CD8-positive, alpha-beta memory T cell (primary cell): ENCODE data around the gene KCNK2. TPM values are rescaled to one million over a fixed set of nuclear protein-coding genes. Genes with fewer than 3 reads are reported as not detected.

ENCODE experiments used
- CTCF ChIA-PET: fragments of 350-600 bp; sonication (Branson Sonifier 250); formaldehyde crosslinking; loops from one replicate; lab custom pipeline; 2021; ENCODE audit warnings: antibody characterized with exemption; lab: Charles Lee
- POLR2A ChIA-PET: fragments of 350-600 bp; sonication (Branson Sonifier 250); formaldehyde crosslinking; loops from one replicate; lab custom pipeline; 2021; ENCODE audit warnings: antibody characterized with exemption; lab: Charles Lee
- DNase-seq, 5 donors: peaks; one replicate each; pipeline versions ENCODE4 v3.0.0 to v3.0.0-alpha.2; 2020 to 2022; ENCODE audit warnings: mixed read lengths in 1 of 5
- H3K27ac ChIP-seq: one replicate; pipeline ENCODE4 v1.7.0; 2013; ENCODE audit warnings: low read depth, mild to moderate bottlenecking, low read length, moderate library complexity
- H3K27me3 ChIP-seq: 2 replicates; pipeline ENCODE4 v1.7.0; 2013; ENCODE audit warnings: low read length, mild to moderate bottlenecking; ENCODE audit not compliant: insufficient read depth, poor library complexity, severe bottlenecking
- H3K36me3 ChIP-seq: 2 replicates; pipeline ENCODE4 v1.7.0; 2013; ENCODE audit warnings: mild to moderate bottlenecking, low read length, moderate library complexity; ENCODE audit not compliant: insufficient read depth
- H3K4me1 ChIP-seq: 2 replicates; pipeline ENCODE4 v1.7.0; 2013; ENCODE audit warnings: mild to moderate bottlenecking, low read length, moderate library complexity; ENCODE audit not compliant: insufficient read depth
- H3K4me3 ChIP-seq: 2 replicates; pipeline ENCODE4 v1.7.0; 2013; ENCODE audit warnings: mild to moderate bottlenecking, low read length
- H3K9me3 ChIP-seq: 2 replicates; pipeline ENCODE4 v1.7.0; 2013; ENCODE audit warnings: mild to moderate bottlenecking, low read length
- H3K27ac Mint-ChIP-seq, 8 donors: one replicate each; pipeline ENCODE4 v1.8.0; 2020 to 2021; ENCODE audit warnings: mixed read lengths in 8 of 8, mild to moderate bottlenecking in 6 of 8, inconsistent platforms in 3 of 8, moderate library complexity in 3 of 8
- H3K27me3 Mint-ChIP-seq, 2 donors: one replicate each; pipeline ENCODE4 v1.8.0; 2020 to 2021; ENCODE audit warnings: mixed read lengths in 2 of 2, mild to moderate bottlenecking in 1 of 2, moderate library complexity in 1 of 2
- H3K36me3 Mint-ChIP-seq, 3 donors: one replicate each; pipeline ENCODE4 v1.8.0; 2020 to 2021; ENCODE audit warnings: mixed read lengths in 3 of 3, inconsistent platforms in 1 of 3, mild to moderate bottlenecking in 1 of 3
- H3K4me1 Mint-ChIP-seq, 3 donors: one replicate each; pipeline ENCODE4 v1.8.0; 2020 to 2021; ENCODE audit warnings: mixed read lengths in 3 of 3, inconsistent platforms in 1 of 3, mild to moderate bottlenecking in 1 of 3
- H3K4me3 Mint-ChIP-seq, 7 donors: one replicate each; pipeline ENCODE4 v1.8.0; 2020 to 2021; ENCODE audit warnings: mixed read lengths in 7 of 7, mild to moderate bottlenecking in 6 of 7, moderate library complexity in 4 of 7, inconsistent platforms in 2 of 7
- H3K9me3 Mint-ChIP-seq, 5 donors: one replicate each; pipeline ENCODE4 v1.8.0; 2020 to 2022; ENCODE audit warnings: mixed read lengths in 5 of 5, mild to moderate bottlenecking in 3 of 5, moderate library complexity in 2 of 5, inconsistent platforms in 1 of 5
- polyA plus RNA-seq: library from polyadenylated mRNA; unstranded; fragments of 300-500 nt; fragmentation: Illumina TruSeq; gene quantifications from one replicate; pipeline ENCODE4 v1.2.3, GENCODE V29; 2021
- total RNA-seq, 2 experiments: library from RNA; stranded (reverse); gene quantifications; one replicate each; pipeline ENCODE4 v1.2.3, GENCODE V29; 2021

Gene KCNK2
- total and polyA plus RNA-seq, 3 experiments from 2014 or later: not detected

- Mint-ChIP-seq H3K27ac (no peak overlapping the region), H3K36me3 (no peaks in the 10 kb centered on the region), H3K27me3 (no peaks in the 10 kb centered on the region), H3K4me3 (no peak overlapping the region), H3K4me1 (no peaks in the 10 kb centered on the region), H3K9me3 (peaks cover 0 to 15% (median 4%) of the 10 kb centered on the region in 5 donors)
- ChIA-PET CTCF (no interaction called here), POLR2A (no interaction called here)
- H3K36me3 ChIP-seq: no peaks in the 10 kb centered on the region
- H3K27ac ChIP-seq: no peak overlapping the region
- no peaks in the 10 kb centered on the region for H3K4me1 ChIP-seq
- DNase-seq: no peak
- H3K27me3 ChIP-seq: no peaks in the 10 kb centered on the region
- H3K4me3 ChIP-seq: no peak overlapping the region
- no peaks in the 10 kb centered on the region for H3K9me3 ChIP-seq
Measured at GRCh38 chr1:215054266-215054665, 28.3 kb upstream of the KCNK2 start.

- no peaks in the 10 kb centered on the region for H3K36me3 ChIP-seq
- H3K36me3 Mint-ChIP-seq: no peaks in the 10 kb centered on the region
- CTCF ChIA-PET: no interaction called here
- no peak overlapping the region for H3K27ac ChIP-seq
- no peak overlapping the region for H3K4me3 Mint-ChIP-seq
- H3K27me3 ChIP-seq: no peaks in the 10 kb centered on the region
- no peak overlapping the region for H3K4me3 ChIP-seq
- no peaks in the 10 kb centered on the region for H3K4me1 Mint-ChIP-seq
- no peaks in the 10 kb centered on the region for H3K27me3 Mint-ChIP-seq
- no peaks in the 10 kb centered on the region for H3K9me3 ChIP-seq
- no peak for DNase-seq
- H3K27ac Mint-ChIP-seq: no peak overlapping the region
- H3K4me1 ChIP-seq: no peaks in the 10 kb centered on the region
- H3K9me3 Mint-ChIP-seq: peaks cover 0 to 10% (median 4%) of the 10 kb centered on the region in 5 donors
- POLR2A ChIA-PET: no interaction called here
Measured at GRCh38 chr1:215055281-215055935, 27.1 kb upstream of the KCNK2 start.

- no peaks in the 10 kb centered on the region for H3K36me3 Mint-ChIP-seq
- POLR2A ChIA-PET: no interaction called here
- no peak overlapping the region for H3K27ac ChIP-seq
- H3K27me3 ChIP-seq: no peaks in the 10 kb centered on the region
- no peaks in the 10 kb centered on the region for H3K27me3 Mint-ChIP-seq
- H3K4me1 Mint-ChIP-seq: no peaks in the 10 kb centered on the region
- H3K27ac Mint-ChIP-seq: no peak overlapping the region
- no peaks in the 10 kb centered on the region for H3K36me3 ChIP-seq
- no peak for DNase-seq
- no peaks in the 10 kb centered on the region for H3K4me1 ChIP-seq
- H3K9me3 ChIP-seq: no peaks in the 10 kb centered on the region
- no peak overlapping the region for H3K4me3 Mint-ChIP-seq
- H3K9me3 Mint-ChIP-seq: peaks cover 0 to 7% (median 4%) of the 10 kb centered on the region in 5 donors
- CTCF ChIA-PET: no interaction called here
- H3K4me3 ChIP-seq: no peak overlapping the region
Measured at GRCh38 chr1:215056584-215056983, 26.0 kb upstream of the KCNK2 start.

DNA sequence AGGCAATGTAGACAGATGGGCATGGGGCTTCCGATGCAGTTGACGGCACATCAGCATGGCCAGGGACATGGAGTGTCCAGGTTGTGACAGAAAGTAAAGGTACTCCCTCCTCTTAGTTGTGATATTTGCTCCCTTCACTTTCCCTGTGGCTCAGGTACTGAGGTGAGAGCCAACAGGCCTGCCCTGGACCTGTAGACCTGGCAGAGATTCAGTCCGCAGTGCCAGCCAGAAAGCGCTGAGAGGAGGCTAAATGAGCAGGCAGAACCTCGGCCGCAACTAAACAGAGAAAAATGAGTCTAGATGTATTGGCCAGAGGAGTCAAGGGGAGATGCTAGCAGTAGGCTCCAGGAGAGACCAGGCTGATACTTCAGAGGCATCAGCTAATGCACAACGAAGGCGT lies 22.6 kb upstream of the KCNK2 start:
- Histone ChIP-seq H3K27me3 (no peaks in the 10 kb centered on the region), H3K27ac (no peak overlapping the region), H3K9me3 (no peaks in the 10 kb centered on the region), H3K4me3 (no peak overlapping the region), H3K36me3 (no peaks in the 10 kb centered on the region), H3K4me1 (no peaks in the 10 kb centered on the region)
- Mint-ChIP-seq H3K4me3 (no peak overlapping the region), H3K27ac (no peak overlapping the region), H3K27me3 (peaks cover 0 to 2% of the 10 kb centered on the region in 2 donors), H3K9me3 (peaks cover 0 to 12% (median 4%) of the 10 kb centered on the region in 5 donors), H3K36me3 (no peaks in the 10 kb centered on the region), H3K4me1 (no peaks in the 10 kb centered on the region)
- CTCF ChIA-PET: no interaction called here
- DNase-seq: no peak
- POLR2A ChIA-PET: no interaction called here

GRCh38 chr1:215064327-215064726 lies 18.2 kb upstream of the KCNK2 start:
- Histone ChIP-seq H3K9me3 (no peaks in the 10 kb centered on the region), H3K36me3 (no peaks in the 10 kb centered on the region), H3K27me3 (no peaks in the 10 kb centered on the region), H3K27ac (no peak overlapping the region), H3K4me1 (no peaks in the 10 kb centered on the region), H3K4me3 (no peak overlapping the region)
- H3K9me3 Mint-ChIP-seq: peaks cover 0 to 4% (median 0%) of the 10 kb centered on the region in 5 donors
- H3K36me3 Mint-ChIP-seq: no peaks in the 10 kb centered on the region
- DNase-seq: no peak
- H3K27ac Mint-ChIP-seq: no peak overlapping the region
- H3K27me3 Mint-ChIP-seq: peaks cover 0 to 2% of the 10 kb centered on the region in 2 donors
- H3K4me3 Mint-ChIP-seq: no peak overlapping the region
- H3K4me1 Mint-ChIP-seq: no peaks in the 10 kb centered on the region
- CTCF ChIA-PET: no interaction called here
- POLR2A ChIA-PET: no interaction called here

- H3K4me3 ChIP-seq: no peak overlapping the region
- H3K4me1 Mint-ChIP-seq: no peaks in the 10 kb centered on the region
- ChIA-PET POLR2A (no interaction called here), CTCF (no interaction called here)
- H3K9me3 ChIP-seq: no peaks in the 10 kb centered on the region
- H3K36me3 ChIP-seq: no peaks in the 10 kb centered on the region
- no peaks in the 10 kb centered on the region for H3K36me3 Mint-ChIP-seq
- H3K27ac Mint-ChIP-seq: no peak overlapping the region
- no peak overlapping the region for H3K27ac ChIP-seq
- no peak for DNase-seq
- H3K27me3 ChIP-seq: no peaks in the 10 kb centered on the region
- no peaks in the 10 kb centered on the region for H3K27me3 Mint-ChIP-seq
- H3K4me3 Mint-ChIP-seq: no peak overlapping the region
- no peaks in the 10 kb centered on the region for H3K4me1 ChIP-seq
- peaks cover 0 to 2% (median 0%) of the 10 kb centered on the region in 5 donors for H3K9me3 Mint-ChIP-seq
Measured at GRCh38 chr1:215071078-215071477, 11.5 kb upstream of the KCNK2 start.

- Mint-ChIP-seq H3K9me3 (peaks cover 0 to 8% (median 0%) of the 10 kb centered on the region in 5 donors), H3K27ac (no peak overlapping the region), H3K27me3 (peaks cover 7 to 14% of the 10 kb centered on the region in 2 donors), H3K4me3 (no peak overlapping the region), H3K4me1 (peaks cover 0 to 3% (median 0%) of the 10 kb centered on the region in 3 donors), H3K36me3 (peaks cover 0 to 2% (median 0%) of the 10 kb centered on the region in 3 donors)
- Histone ChIP-seq H3K9me3 (no peaks in the 10 kb centered on the region), H3K27ac (no peak overlapping the region), H3K36me3 (no peaks in the 10 kb centered on the region), H3K27me3 (peaks cover 5% of the 10 kb centered on the region), H3K4me1 (no peaks in the 10 kb centered on the region), H3K4me3 (no peak overlapping the region)
- no peak for DNase-seq
- CTCF ChIA-PET: no interaction called here
- POLR2A ChIA-PET: no interaction called here
Measured at GRCh38 chr1:215076322-215076721, 6.2 kb upstream of the KCNK2 start.

GRCh38 chr1:215079456-215079855 lies 3.1 kb upstream of the KCNK2 start:
- peaks cover 0 to 13% (median 5%) of the 10 kb centered on the region in 5 donors for H3K9me3 Mint-ChIP-seq

More at GRCh38 chr1:215079456-215079855, 3.1 kb upstream of the KCNK2 start:
- Histone ChIP-seq H3K9me3 (no peaks in the 10 kb centered on the region), H3K36me3 (no peaks in the 10 kb centered on the region), H3K4me3 (no peak overlapping the region), H3K27me3 (peaks cover 10% of the 10 kb centered on the region), H3K4me1 (no peaks in the 10 kb centered on the region), H3K27ac (no peak overlapping the region)
- DNase-seq: no peak
- CTCF ChIA-PET: no interaction called here
- Mint-ChIP-seq H3K36me3 (peaks cover 0 to 2% (median 0%) of the 10 kb centered on the region in 3 donors), H3K27ac (no peak overlapping the region), H3K4me1 (peaks cover 2 to 7% (median 4%) of the 10 kb centered on the region in 3 donors), H3K27me3 (peaks cover 24 to 40% of the 10 kb centered on the region in 2 donors), H3K4me3 (no peak overlapping the region)
- POLR2A ChIA-PET: no interaction called here
